SK-N-DZ (cell line): ENCODE data around the gene MYEOV.

Source experiments
- DNase-seq: peaks from one replicate; pipeline ENCODE4 v3.0.0-alpha.2; 2015; ENCODE audit warnings: low spot score

Gene MYEOV

GRCh38 chr11:69316956-69317355 is 23.0 kb downstream of the MYEOV start:
- no peak for DNase-seq

- DNase-seq, result no peak
These were observed 23.6 kb downstream of the MYEOV start for GRCh38 chr11:69317401-69318092.

GRCh38 chr11:69318093-69318420 is 24.1 kb downstream of the MYEOV start:
- DNase-seq, result no peak

- no peak for DNase-seq
These were observed 25.5 kb downstream of the MYEOV start for GRCh38 chr11:69319255-69320106.

GRCh38 chr11:69320326-69320725 is 26.4 kb downstream of the MYEOV start:
- DNase-seq, result no peak

GRCh38 chr11:69320756-69321741 is 27.1 kb downstream of the MYEOV start:
- DNase-seq, result no peak

GRCh38 chr11:69321877-69322361 is 28.0 kb downstream of the MYEOV start:
- no peak for DNase-seq

- DNase-seq, result no peak
These were observed 31.5 kb downstream of the MYEOV start for GRCh38 chr11:69325446-69325845.

GRCh38 chr11:69326622-69327219 is 32.8 kb downstream of the MYEOV start:
- DNase-seq, result no peak

- DNase-seq, result no peak
These were observed 33.8 kb downstream of the MYEOV start for GRCh38 chr11:69327741-69328191.

- DNase-seq, result no peak
These were observed 34.3 kb downstream of the MYEOV start for GRCh38 chr11:69328231-69328630.

GRCh38 chr11:69329581-69329980 is 35.6 kb downstream of the MYEOV start:
- no peak for DNase-seq

GRCh38 chr11:69330330-69330729 is 36.4 kb downstream of the MYEOV start:
- DNase-seq, result no peak

- DNase-seq, result no peak
These were observed 39.3 kb downstream of the MYEOV start for GRCh38 chr11:69333149-69333710.

- DNase-seq, result no peak
These were observed 39.9 kb downstream of the MYEOV start for GRCh38 chr11:69333879-69334278.

GRCh38 chr11:69335007-69335780 is 41.2 kb downstream of the MYEOV start:
- no peak for DNase-seq

GRCh38 chr11:69335781-69336405 is 41.9 kb downstream of the MYEOV start:
- DNase-seq, result no peak

GRCh38 chr11:69337211-69337721 is 43.3 kb downstream of the MYEOV start:
- DNase-seq, result no peak

GRCh38 chr11:69339041-69339733 is 45.2 kb downstream of the MYEOV start:
- DNase-seq, result no peak
